Measurements from ENCODE around the gene SFXN2. TPM values are rescaled to one million over a fixed set of nuclear protein-coding genes. Genes with fewer than 3 reads are reported as not detected.

The SFXN2 gene
- total RNA-seq, 1 donor from 2014 or later = 9.1 TPM

DNA sequence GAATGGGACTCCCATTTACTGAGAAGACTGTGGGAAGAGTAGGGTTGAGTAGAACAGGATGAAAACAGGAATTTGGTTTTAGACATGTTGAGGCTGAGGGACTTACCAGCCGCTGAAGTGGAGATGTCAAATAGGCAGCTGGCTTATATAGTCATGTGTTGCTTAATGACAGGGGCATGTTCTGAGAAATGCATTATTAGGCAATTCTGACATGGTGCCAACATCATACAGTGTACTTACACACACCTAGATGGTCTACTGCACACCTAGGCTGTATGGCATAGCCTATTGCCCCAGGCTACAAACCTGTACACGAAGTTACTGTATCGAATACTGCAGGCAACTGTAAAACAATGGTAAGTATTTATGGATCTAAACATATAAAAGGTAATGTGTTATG is 17.7 kb upstream of the SFXN2 start:
- no peaks in the 10 kb centered on the region for H3K9me3 Mint-ChIP-seq (ENCODE audit: unreplicated experiment)

DNA sequence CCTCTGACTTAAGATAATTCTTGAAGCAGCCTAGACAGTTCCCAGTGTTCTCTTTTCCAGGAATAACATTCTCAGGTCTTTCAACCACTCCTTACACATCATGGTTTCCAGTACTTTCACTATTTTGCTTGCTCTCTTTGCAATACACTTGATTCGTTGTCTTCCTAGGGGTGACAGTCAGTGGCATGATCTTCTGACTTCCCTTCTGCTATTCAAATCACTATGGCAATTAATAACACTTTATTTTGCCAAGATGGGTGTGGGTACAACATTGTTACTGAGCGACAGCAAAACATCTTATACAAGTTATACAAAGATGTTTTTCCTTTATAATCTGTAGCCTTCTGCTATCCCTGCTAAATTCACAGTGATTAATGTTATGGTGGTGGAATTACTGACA is 15.5 kb upstream of the SFXN2 start:
- H3K27ac Mint-ChIP-seq (ENCODE audit: unreplicated experiment) = no peak overlapping the region
- H3K4me2 ChIP-seq (ENCODE audit: low read length) = no peak overlapping the region
- no peaks in the 10 kb centered on the region for H3K79me2 ChIP-seq (ENCODE audit: insufficient read depth, low read length)
- peaks cover 3% of the 10 kb centered on the region for H4K20me1 ChIP-seq (ENCODE audit: insufficient read depth, low read length)
- H2AFZ ChIP-seq (ENCODE audit: low read depth, low read length) = no peak overlapping the region
- peaks cover 20% of the 10 kb centered on the region for H3K36me3 Mint-ChIP-seq (ENCODE audit: low read depth, unreplicated experiment)
- no peaks in the 10 kb centered on the region for H3K9me3 Mint-ChIP-seq (ENCODE audit: unreplicated experiment)
- DNase-seq (ENCODE audit: low read depth) = no peak
- H3K27me3 ChIP-seq (ENCODE audit: insufficient read depth, low read length) = no peaks in the 10 kb centered on the region
- TF ChIP-seq EZH2 (IDR thresholded peaks at IDR 0.05; ENCODE audit: insufficient read depth, low read length) = no peak
- TF ChIP-seq, protein P1, sequence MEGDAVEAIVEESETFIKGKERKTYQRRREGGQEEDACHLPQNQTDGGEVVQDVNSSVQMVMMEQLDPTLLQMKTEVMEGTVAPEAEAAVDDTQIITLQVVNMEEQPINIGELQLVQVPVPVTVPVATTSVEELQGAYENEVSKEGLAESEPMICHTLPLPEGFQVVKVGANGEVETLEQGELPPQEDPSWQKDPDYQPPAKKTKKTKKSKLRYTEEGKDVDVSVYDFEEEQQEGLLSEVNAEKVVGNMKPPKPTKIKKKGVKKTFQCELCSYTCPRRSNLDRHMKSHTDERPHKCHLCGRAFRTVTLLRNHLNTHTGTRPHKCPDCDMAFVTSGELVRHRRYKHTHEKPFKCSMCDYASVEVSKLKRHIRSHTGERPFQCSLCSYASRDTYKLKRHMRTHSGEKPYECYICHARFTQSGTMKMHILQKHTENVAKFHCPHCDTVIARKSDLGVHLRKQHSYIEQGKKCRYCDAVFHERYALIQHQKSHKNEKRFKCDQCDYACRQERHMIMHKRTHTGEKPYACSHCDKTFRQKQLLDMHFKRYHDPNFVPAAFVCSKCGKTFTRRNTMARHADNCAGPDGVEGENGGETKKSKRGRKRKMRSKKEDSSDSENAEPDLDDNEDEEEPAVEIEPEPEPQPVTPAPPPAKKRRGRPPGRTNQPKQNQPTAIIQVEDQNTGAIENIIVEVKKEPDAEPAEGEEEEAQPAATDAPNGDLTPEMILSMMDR (IDR thresholded peaks at IDR 0.05; ENCODE audit: insufficient read depth, low read depth, low read length) = no peak
- H3K4me1 Mint-ChIP-seq (ENCODE audit: low read depth, unreplicated experiment) = peaks cover 12% of the 10 kb centered on the region
- FAIRE-seq = no peak
- H3K4me3 ChIP-seq (ENCODE audit: insufficient read depth, low read depth, low read length) = no peak overlapping the region
- peak overlapping the region; percentile 28 for H3K4me3 Mint-ChIP-seq (ENCODE audit: unreplicated experiment)
- H3K9ac ChIP-seq (ENCODE audit: low read length) = no peak overlapping the region
- H3K27me3 Mint-ChIP-seq (ENCODE audit: low read depth, unreplicated experiment) = no peaks in the 10 kb centered on the region
- peaks cover 5% of the 10 kb centered on the region for H3K36me3 ChIP-seq (ENCODE audit: insufficient read depth, low read length)
- no peaks in the 10 kb centered on the region for H3K9me3 ChIP-seq (ENCODE audit: insufficient read depth, low read depth, low read length)
- H3K27ac ChIP-seq (ENCODE audit: low read depth, low read length) = no peak overlapping the region
- no peaks in the 10 kb centered on the region for H3K4me1 ChIP-seq (ENCODE audit: insufficient read depth, low read length)

More for the DNA sequence above, 17.7 kb upstream of the SFXN2 start:
- FAIRE-seq (no peak), DNase-seq (ENCODE audit: low read depth) (no peak)
- H3K9me3 ChIP-seq (ENCODE audit: insufficient read depth, low read depth, low read length) = no peaks in the 10 kb centered on the region
- no peak overlapping the region for H3K27ac Mint-ChIP-seq (ENCODE audit: unreplicated experiment)
- no peak overlapping the region for H3K27ac ChIP-seq (ENCODE audit: low read depth, low read length)
- peaks cover 7% of the 10 kb centered on the region for H3K4me1 Mint-ChIP-seq (ENCODE audit: low read depth, unreplicated experiment)
- no peaks in the 10 kb centered on the region for H3K79me2 ChIP-seq (ENCODE audit: insufficient read depth, low read length)
- no peaks in the 10 kb centered on the region for H3K4me1 ChIP-seq (ENCODE audit: insufficient read depth, low read length)
- no peak overlapping the region for H3K4me3 ChIP-seq (ENCODE audit: insufficient read depth, low read depth, low read length)
- no peak for TF ChIP-seq EZH2 (IDR thresholded peaks at IDR 0.05; ENCODE audit: insufficient read depth, low read length)
- TF ChIP-seq, protein P1 (IDR thresholded peaks at IDR 0.05; ENCODE audit: insufficient read depth, low read depth, low read length) = no peak
- no peak overlapping the region for H3K4me2 ChIP-seq (ENCODE audit: low read length)
- H3K36me3 ChIP-seq (ENCODE audit: insufficient read depth, low read length) = peaks cover 3% of the 10 kb centered on the region
- H3K4me3 Mint-ChIP-seq (ENCODE audit: unreplicated experiment) = no peak overlapping the region
- no peaks in the 10 kb centered on the region for H3K27me3 Mint-ChIP-seq (ENCODE audit: low read depth, unreplicated experiment)
- no peak overlapping the region for H3K9ac ChIP-seq (ENCODE audit: low read length)
- no peak overlapping the region for H2AFZ ChIP-seq (ENCODE audit: low read depth, low read length)
- no peaks in the 10 kb centered on the region for H3K27me3 ChIP-seq (ENCODE audit: insufficient read depth, low read length)
- H4K20me1 ChIP-seq (ENCODE audit: insufficient read depth, low read length) = peaks cover 3% of the 10 kb centered on the region
- peaks cover 20% of the 10 kb centered on the region for H3K36me3 Mint-ChIP-seq (ENCODE audit: low read depth, unreplicated experiment)

- peaks cover 9% of the 10 kb centered on the region for H3K79me2 ChIP-seq (ENCODE audit: insufficient read depth, low read length)
- H3K27ac ChIP-seq (ENCODE audit: low read depth, low read length) = no peak overlapping the region
- peaks cover 17% of the 10 kb centered on the region for H3K36me3 Mint-ChIP-seq (ENCODE audit: low read depth, unreplicated experiment)
- no peaks in the 10 kb centered on the region for H3K9me3 ChIP-seq (ENCODE audit: insufficient read depth, low read depth, low read length)
- no peaks in the 10 kb centered on the region for H3K9me3 Mint-ChIP-seq (ENCODE audit: unreplicated experiment)
- FAIRE-seq (no peak), DNase-seq (ENCODE audit: low read depth) (no peak)
- H3K4me3 Mint-ChIP-seq (ENCODE audit: unreplicated experiment) = no peak overlapping the region
- peaks cover 3% of the 10 kb centered on the region for H4K20me1 ChIP-seq (ENCODE audit: insufficient read depth, low read length)
- H3K27me3 ChIP-seq (ENCODE audit: insufficient read depth, low read length) = no peaks in the 10 kb centered on the region
- H3K4me1 Mint-ChIP-seq (ENCODE audit: low read depth, unreplicated experiment) = peaks cover 25% of the 10 kb centered on the region
- H3K27ac Mint-ChIP-seq (ENCODE audit: unreplicated experiment) = no peak overlapping the region
- no peak overlapping the region for H3K9ac ChIP-seq (ENCODE audit: low read length)
- peaks cover 13% of the 10 kb centered on the region for H3K4me1 ChIP-seq (ENCODE audit: insufficient read depth, low read length)
- H3K36me3 ChIP-seq (ENCODE audit: insufficient read depth, low read length) = peaks cover 5% of the 10 kb centered on the region
- no peaks in the 10 kb centered on the region for H3K27me3 Mint-ChIP-seq (ENCODE audit: low read depth, unreplicated experiment)
- no peak overlapping the region for H3K4me2 ChIP-seq (ENCODE audit: low read length)
- TF ChIP-seq EZH2 (IDR thresholded peaks at IDR 0.05; ENCODE audit: insufficient read depth, low read length) = no peak
- TF ChIP-seq, protein P1 (IDR thresholded peaks at IDR 0.05; ENCODE audit: insufficient read depth, low read depth, low read length) = no peak
- H2AFZ ChIP-seq (ENCODE audit: low read depth, low read length) = no peak overlapping the region
- no peak overlapping the region for H3K4me3 ChIP-seq (ENCODE audit: insufficient read depth, low read depth, low read length)
Observed at GRCh38 chr10:102701272-102701671, 13.2 kb upstream of the SFXN2 start.
